ENCODE data around the gene STYXL1. TPM values are rescaled to one million over a fixed set of nuclear protein-coding genes. Genes with fewer than 3 reads are reported as not detected.
A peak's percentile ranks its signal among the peaks of the same experiment; 100 is the strongest.

The STYXL1 gene
- total RNA-seq, 1 experiment from 2014 or later: 42.3 TPM

DNA sequence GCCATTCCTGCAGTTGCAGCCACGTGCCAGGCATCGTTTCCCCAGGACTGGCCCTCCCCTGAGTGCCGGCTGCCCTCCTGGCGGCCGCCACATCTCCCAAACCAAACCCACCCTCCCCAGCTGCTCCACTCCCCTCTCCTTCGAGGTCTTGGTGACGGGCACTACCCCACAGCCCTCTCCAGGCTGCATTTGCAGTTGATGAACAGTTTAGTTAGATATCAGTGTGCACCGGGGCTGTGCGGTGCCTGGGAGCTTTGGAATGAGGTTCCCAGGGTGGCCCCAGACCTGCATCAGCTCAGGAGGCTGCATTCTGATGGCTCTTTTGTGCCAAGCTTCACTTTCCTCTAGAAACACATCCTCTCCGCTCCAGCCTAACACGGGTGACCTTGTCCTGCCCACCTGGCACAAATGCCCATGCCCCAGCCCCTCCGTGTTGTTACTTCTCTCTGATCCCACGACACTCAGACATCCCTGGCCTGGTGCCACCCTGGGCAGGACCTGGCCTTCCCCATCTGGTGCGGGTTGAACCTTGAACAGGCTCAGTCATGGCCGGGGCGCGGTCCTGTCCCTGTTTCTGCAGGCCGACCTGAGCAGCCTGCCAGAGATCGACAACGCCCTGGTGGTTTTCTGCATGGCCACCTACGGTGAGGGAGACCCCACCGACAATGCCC is 67.9 kb downstream of the STYXL1 start:
- H3K27me3 Mint-ChIP-seq (ENCODE audit: insufficient read depth, unreplicated experiment): no peaks in the 10 kb centered on the region
- H3K4me3 Mint-ChIP-seq (ENCODE audit: unreplicated experiment): no peak overlapping the region
- H3K36me3 Mint-ChIP-seq (ENCODE audit: insufficient read depth, unreplicated experiment): peaks cover 63% of the 10 kb centered on the region
- no peak for DNase-seq
- TF ChIP-seq CTCF (IDR thresholded peaks at IDR 0.05; ENCODE audit: insufficient read depth in 1 of 2, low read depth in 1 of 2, low read length in 1 of 2, severe bottlenecking in 1 of 2, unreplicated experiment in 1 of 2): no peak
- intact Hi-C loops (cut with micrococcal nuclease; ENCODE audit: unreplicated experiment): no loop called here
- peak overlapping the region; percentile 78 for H3K27ac Mint-ChIP-seq (ENCODE audit: unreplicated experiment)
- Histone ChIP-seq H3K4me1 (0 out of 2 replicates have a peak, but pooled peaks cover 5% of the 10 kb centered on the region), H3K27me3 (replicated peaks; ENCODE audit: control insufficient read depth, insufficient read depth, low read length) (no peaks in the 10 kb centered on the region), H3K4me3 (ENCODE audit: low read depth, low read length) (no peak overlapping the region), H3K36me3 (ENCODE audit: control insufficient read depth, insufficient read depth, low read length) (peaks cover 2% of the 10 kb centered on the region), H3K9me3 (no peaks in the 10 kb centered on the region)
- BruUV-seq (replicated peaks): no TSS peak
- POLR2A ChIA-PET: no interaction called here
- no peaks in the 10 kb centered on the region for H3K9me3 Mint-ChIP-seq (ENCODE audit: unreplicated experiment)
- H3K4me1 Mint-ChIP-seq (ENCODE audit: low read depth, unreplicated experiment): no peaks in the 10 kb centered on the region
- CTCF ChIA-PET: no interaction called here

GRCh38 chr7:75977743-75978142 is 70.1 kb downstream of the STYXL1 start:
- ChIA-PET CTCF (no interaction called here), POLR2A (no interaction called here)
- no peaks in the 10 kb centered on the region for H3K9me3 Mint-ChIP-seq (ENCODE audit: unreplicated experiment)
- 0 out of 2 replicates have a peak, but pooled peaks cover 5% of the 10 kb centered on the region for H3K4me1 ChIP-seq
- no peaks in the 10 kb centered on the region for H3K9me3 ChIP-seq
- H3K27ac Mint-ChIP-seq (ENCODE audit: unreplicated experiment): no peak overlapping the region
- H3K4me3 Mint-ChIP-seq (ENCODE audit: unreplicated experiment): no peak overlapping the region
- BruUV-seq (replicated peaks): no TSS peak
- DNase-seq: no peak
- no peaks in the 10 kb centered on the region for H3K27me3 ChIP-seq (replicated peaks; ENCODE audit: control insufficient read depth, insufficient read depth, low read length)
- H3K27me3 Mint-ChIP-seq (ENCODE audit: insufficient read depth, unreplicated experiment): no peaks in the 10 kb centered on the region
- no peaks in the 10 kb centered on the region for H3K4me1 Mint-ChIP-seq (ENCODE audit: low read depth, unreplicated experiment)
- peaks cover 1% of the 10 kb centered on the region for H3K36me3 ChIP-seq (ENCODE audit: control insufficient read depth, insufficient read depth, low read length)
- intact Hi-C loops (cut with micrococcal nuclease; ENCODE audit: unreplicated experiment): no loop called here
- H3K4me3 ChIP-seq (ENCODE audit: low read depth, low read length): no peak overlapping the region
- H3K36me3 Mint-ChIP-seq (ENCODE audit: insufficient read depth, unreplicated experiment): peaks cover 61% of the 10 kb centered on the region
- no peak for TF ChIP-seq CTCF (IDR thresholded peaks at IDR 0.05; ENCODE audit: insufficient read depth in 1 of 2, low read depth in 1 of 2, low read length in 1 of 2, severe bottlenecking in 1 of 2, unreplicated experiment in 1 of 2)

DNA sequence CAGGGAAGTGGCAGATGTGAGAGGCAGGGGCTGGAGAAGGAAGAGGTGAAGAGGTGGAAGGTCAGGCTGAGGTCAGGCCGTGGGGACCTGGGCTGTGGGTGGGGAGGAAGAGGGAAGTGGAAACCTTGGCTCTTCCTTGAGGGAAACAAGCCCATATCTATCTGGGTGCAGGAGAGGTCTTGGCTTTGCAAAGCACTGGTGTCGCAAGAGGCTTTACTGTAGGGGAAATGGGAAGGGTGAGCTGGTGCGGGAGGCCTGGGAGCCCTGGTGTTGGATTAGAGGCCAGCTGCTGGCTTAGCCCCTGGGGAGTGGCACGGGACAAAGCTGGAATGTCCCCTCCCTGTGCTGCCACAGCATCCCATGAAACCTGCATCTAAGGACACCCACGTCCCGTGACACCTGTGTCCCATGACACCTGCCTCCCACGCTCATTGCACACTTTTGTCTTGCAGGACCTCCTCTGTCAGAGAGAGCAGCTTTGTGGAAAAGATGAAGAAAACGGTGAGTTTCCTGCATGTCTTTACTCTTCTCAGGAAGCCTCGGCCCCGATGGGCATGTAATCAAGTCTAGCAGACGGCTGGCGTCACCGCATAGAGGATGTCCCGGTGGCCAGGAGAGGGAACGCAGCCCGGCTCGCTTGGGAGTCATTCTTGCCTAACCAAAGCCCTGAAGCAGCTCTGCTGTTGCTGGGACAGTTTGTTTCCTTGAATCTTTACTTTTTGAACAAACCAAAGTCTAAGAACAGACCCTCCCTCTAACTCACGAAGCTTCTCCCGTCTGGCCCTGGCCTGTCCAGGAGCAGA is 75.6 kb downstream of the STYXL1 start:
- Mint-ChIP-seq H3K4me3 (ENCODE audit: unreplicated experiment) (no peak overlapping the region), H3K4me1 (ENCODE audit: low read depth, unreplicated experiment) (peaks cover 25% of the 10 kb centered on the region)
- CTCF ChIA-PET: interaction anchor here (0.7 to 1.4 kb wide), 2 partner anchors 48 to 94 kb away, joined by 4 to 5 read pairs; partner anchors contain the start of gene RHBDD2

More for the DNA sequence above, 75.6 kb downstream of the STYXL1 start:
- Mint-ChIP-seq H3K9me3 (ENCODE audit: unreplicated experiment) (no peaks in the 10 kb centered on the region), H3K27me3 (ENCODE audit: insufficient read depth, unreplicated experiment) (no peaks in the 10 kb centered on the region), H3K36me3 (ENCODE audit: insufficient read depth, unreplicated experiment) (peaks cover 45% of the 10 kb centered on the region), H3K27ac (ENCODE audit: unreplicated experiment) (peak overlapping the region; percentile 67)
- Histone ChIP-seq H3K36me3 (ENCODE audit: control insufficient read depth, insufficient read depth, low read length) (peaks cover under 1% of the 10 kb centered on the region; the same call in 1 of the 2 replicates), H3K27me3 (replicated peaks; ENCODE audit: control insufficient read depth, insufficient read depth, low read length) (no peaks in the 10 kb centered on the region), H3K9me3 (no peaks in the 10 kb centered on the region), H3K4me3 (ENCODE audit: low read depth, low read length) (no peak overlapping the region), H3K4me1 (peaks cover 10% of the 10 kb centered on the region; the same call in 1 of the 2 replicates)
- TF ChIP-seq CTCF (IDR thresholded peaks at IDR 0.05; ENCODE audit: insufficient read depth in 1 of 2, low read depth in 1 of 2, low read length in 1 of 2, severe bottlenecking in 1 of 2, unreplicated experiment in 1 of 2): peak; percentile 33
- BruUV-seq (replicated peaks): no TSS peak
- POLR2A ChIA-PET: interaction anchor here (0.6 kb wide), 1 partner anchor 57 kb away, joined by 3 read pairs; no protein-coding TSS in a partner anchor
- peak in 1 of 2 experiments; percentile 69 for DNase-seq
- intact Hi-C loops (cut with micrococcal nuclease; ENCODE audit: unreplicated experiment): no loop called here
